ENCODE data around the gene PAGR1. TPM values are rescaled to one million over a fixed set of nuclear protein-coding genes. Genes with fewer than 3 reads are reported as not detected.

Gene PAGR1
- total RNA-seq, 1 donor from 2014 or later: 23.6 TPM

GRCh38 chr16:29844575-29845331 lies 28.8 kb downstream of the PAGR1 start:
- Histone ChIP-seq H3K36me3 (peaks cover 0 to 63% of the 10 kb centered on the region in 2 donors), H3K27ac (peak overlapping the region; percentile 64), H3K9me3 (no peaks in the 10 kb centered on the region), H3K4me3 (no peak overlapping the region), H3K4me1 (peaks cover 18% of the 10 kb centered on the region), H3K27me3 (no peaks in the 10 kb centered on the region)
- DNase-seq (ENCODE audit: extremely low spot score in 2 of 2): no peak
- peak; percentile 15 to 57 for TF ChIP-seq POLR2AphosphoS5 (IDR thresholded peaks at IDR 0.05; ENCODE audit: insufficient read depth in 1 of 2, low read depth in 1 of 2)
- no peak for TF ChIP-seq POLR2A (IDR thresholded peaks at IDR 0.05)
- TF ChIP-seq, protein P1, sequence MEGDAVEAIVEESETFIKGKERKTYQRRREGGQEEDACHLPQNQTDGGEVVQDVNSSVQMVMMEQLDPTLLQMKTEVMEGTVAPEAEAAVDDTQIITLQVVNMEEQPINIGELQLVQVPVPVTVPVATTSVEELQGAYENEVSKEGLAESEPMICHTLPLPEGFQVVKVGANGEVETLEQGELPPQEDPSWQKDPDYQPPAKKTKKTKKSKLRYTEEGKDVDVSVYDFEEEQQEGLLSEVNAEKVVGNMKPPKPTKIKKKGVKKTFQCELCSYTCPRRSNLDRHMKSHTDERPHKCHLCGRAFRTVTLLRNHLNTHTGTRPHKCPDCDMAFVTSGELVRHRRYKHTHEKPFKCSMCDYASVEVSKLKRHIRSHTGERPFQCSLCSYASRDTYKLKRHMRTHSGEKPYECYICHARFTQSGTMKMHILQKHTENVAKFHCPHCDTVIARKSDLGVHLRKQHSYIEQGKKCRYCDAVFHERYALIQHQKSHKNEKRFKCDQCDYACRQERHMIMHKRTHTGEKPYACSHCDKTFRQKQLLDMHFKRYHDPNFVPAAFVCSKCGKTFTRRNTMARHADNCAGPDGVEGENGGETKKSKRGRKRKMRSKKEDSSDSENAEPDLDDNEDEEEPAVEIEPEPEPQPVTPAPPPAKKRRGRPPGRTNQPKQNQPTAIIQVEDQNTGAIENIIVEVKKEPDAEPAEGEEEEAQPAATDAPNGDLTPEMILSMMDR (IDR thresholded peaks at IDR 0.05): no peak
- intact Hi-C loops (cut with DNase I): no loop called here

GRCh38 chr16:29845656-29846055 lies 29.7 kb downstream of the PAGR1 start:
- DNase-seq (ENCODE audit: extremely low spot score in 2 of 2): no peak
- intact Hi-C loops (cut with DNase I): loop anchor here (2.0 kb wide), 1 partner anchor 59 kb away; no protein-coding TSS in a partner anchor
- Histone ChIP-seq H3K27ac (peak overlapping the region; percentile 61), H3K4me1 (peaks cover 18% of the 10 kb centered on the region), H3K4me3 (no peak overlapping the region), H3K36me3 (peaks cover 0 to 54% of the 10 kb centered on the region in 2 donors), H3K9me3 (no peaks in the 10 kb centered on the region), H3K27me3 (no peaks in the 10 kb centered on the region)
- TF ChIP-seq POLR2A (IDR thresholded peaks at IDR 0.05): no peak

DNA sequence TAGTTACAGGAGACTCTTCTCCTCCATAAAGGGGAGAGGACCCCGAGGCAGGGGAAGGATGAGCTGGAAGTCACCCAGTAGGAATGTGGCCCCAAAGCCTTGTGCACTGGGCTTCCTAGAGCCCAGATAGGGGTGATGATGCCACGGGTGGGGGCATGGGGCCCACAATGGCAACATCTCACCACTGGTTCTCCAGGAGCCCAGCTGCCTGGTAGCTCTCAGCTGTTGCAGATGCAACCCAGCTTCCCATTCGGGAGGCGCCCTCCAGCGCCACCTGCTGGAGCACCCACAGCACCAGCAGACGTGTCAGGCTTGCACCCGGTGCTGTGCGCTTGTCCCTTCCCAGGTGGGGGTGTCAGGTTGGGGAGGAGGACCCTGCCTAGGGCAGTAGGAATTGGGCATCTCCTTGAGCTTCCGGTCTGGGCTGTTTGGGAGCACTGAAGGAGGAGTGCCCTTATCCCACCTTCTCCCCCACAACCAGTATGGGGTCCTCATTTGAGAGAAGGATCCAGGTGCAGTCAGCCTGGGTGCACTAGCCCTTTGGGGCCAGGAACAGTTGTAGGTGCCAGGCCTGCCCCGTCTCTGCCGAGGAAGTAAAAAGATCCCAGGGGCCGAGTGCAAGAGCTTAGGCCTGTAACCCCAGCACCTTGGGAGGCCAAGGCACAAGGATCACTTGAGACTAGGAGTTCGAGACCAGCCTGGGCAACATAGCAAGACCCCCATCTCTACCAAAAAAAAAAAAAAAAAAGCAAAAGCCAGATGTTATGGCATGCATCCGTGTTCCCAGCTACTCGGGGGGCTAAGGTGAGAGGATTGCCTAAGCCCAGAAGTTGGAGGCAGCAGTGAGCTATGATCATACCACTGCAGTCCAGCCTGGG lies 32.7 kb downstream of the PAGR1 start:
- H3K27ac ChIP-seq: peak overlapping the region; percentile 50
- no peaks in the 10 kb centered on the region for H3K9me3 ChIP-seq
- peaks cover 18% of the 10 kb centered on the region for H3K4me1 ChIP-seq
- TF ChIP-seq, protein P1 (IDR thresholded peaks at IDR 0.05): peak; percentile 62 to 72 (median 70)
- no peak for TF ChIP-seq POLR2A (IDR thresholded peaks at IDR 0.05)
- peak in 1 of 2 donors; percentile 37 for TF ChIP-seq POLR2AphosphoS5 (IDR thresholded peaks at IDR 0.05; ENCODE audit: insufficient read depth in 1 of 2, low read depth in 1 of 2)
- H3K27me3 ChIP-seq: no peaks in the 10 kb centered on the region
- no peak for DNase-seq (ENCODE audit: extremely low spot score in 2 of 2)
- peaks cover 0 to 38% of the 10 kb centered on the region in 2 donors for H3K36me3 ChIP-seq
- intact Hi-C loops (cut with DNase I): no loop called here
- no peak overlapping the region for H3K4me3 ChIP-seq

- peaks cover 0 to 38% of the 10 kb centered on the region in 2 donors for H3K36me3 ChIP-seq
- H3K4me3 ChIP-seq: no peak overlapping the region
- H3K27me3 ChIP-seq: no peaks in the 10 kb centered on the region
- no peak for DNase-seq (ENCODE audit: extremely low spot score in 2 of 2)
- H3K27ac ChIP-seq: peak overlapping the region; percentile 50
- peaks cover 18% of the 10 kb centered on the region for H3K4me1 ChIP-seq
- intact Hi-C loops (cut with DNase I): no loop called here
- TF ChIP-seq, protein P1 (IDR thresholded peaks at IDR 0.05): no peak
- TF ChIP-seq POLR2A (IDR thresholded peaks at IDR 0.05) (no peak), POLR2AphosphoS5 (IDR thresholded peaks at IDR 0.05; ENCODE audit: insufficient read depth in 1 of 2, low read depth in 1 of 2) (no peak)
- H3K9me3 ChIP-seq: no peaks in the 10 kb centered on the region
Measured at GRCh38 chr16:29849505-29849904, 33.6 kb downstream of the PAGR1 start.

GRCh38 chr16:29850998-29851397 lies 35.0 kb downstream of the PAGR1 start:
- intact Hi-C loops (cut with DNase I): loop anchor here (10.0 kb wide), 1 partner anchor 104 kb away; no protein-coding TSS in a partner anchor

More at GRCh38 chr16:29850998-29851397, 35.0 kb downstream of the PAGR1 start:
- Histone ChIP-seq H3K36me3 (peaks cover 0 to 23% of the 10 kb centered on the region in 2 donors), H3K9me3 (no peaks in the 10 kb centered on the region), H3K27ac (no peak overlapping the region), H3K4me3 (no peak overlapping the region), H3K4me1 (peaks cover 12% of the 10 kb centered on the region), H3K27me3 (no peaks in the 10 kb centered on the region)
- TF ChIP-seq POLR2A (IDR thresholded peaks at IDR 0.05) (no peak), POLR2AphosphoS5 (IDR thresholded peaks at IDR 0.05; ENCODE audit: insufficient read depth in 1 of 2, low read depth in 1 of 2) (no peak)
- TF ChIP-seq, protein P1 (IDR thresholded peaks at IDR 0.05): no peak
- no peak for DNase-seq (ENCODE audit: extremely low spot score in 2 of 2)

All from vagina (tissue), 2 donors.